Measurements from ENCODE around the gene CNRIP1.

Gene CNRIP1

GRCh38 chr2:68291314-68291713 is 28.4 kb downstream of the CNRIP1 start:
- no peak for DNase-seq

- DNase-seq: no peak
These were observed 28.8 kb downstream of the CNRIP1 start for GRCh38 chr2:68290901-68291300.

GRCh38 chr2:68287580-68288441 is 31.9 kb downstream of the CNRIP1 start:
- DNase-seq: no peak

GRCh38 chr2:68284896-68285295 is 34.9 kb downstream of the CNRIP1 start:
- DNase-seq: no peak

- no peak for DNase-seq
These were observed 36.3 kb downstream of the CNRIP1 start for GRCh38 chr2:68283419-68283812.

GRCh38 chr2:68282811-68283418 is 36.8 kb downstream of the CNRIP1 start:
- no peak for DNase-seq

GRCh38 chr2:68280796-68281195 is 39.0 kb downstream of the CNRIP1 start:
- DNase-seq: no peak

GRCh38 chr2:68280348-68280747 is 39.4 kb downstream of the CNRIP1 start:
- no peak for DNase-seq

GRCh38 chr2:68279691-68280090 is 40.1 kb downstream of the CNRIP1 start:
- DNase-seq: no peak

GRCh38 chr2:68278169-68278568 is 41.6 kb downstream of the CNRIP1 start:
- DNase-seq: no peak

- no peak for DNase-seq
These were observed 45.7 kb downstream of the CNRIP1 start for GRCh38 chr2:68274022-68274421.

- DNase-seq: no peak
These were observed 47.3 kb downstream of the CNRIP1 start for GRCh38 chr2:68272246-68272994.

- no peak for DNase-seq
These were observed 53.1 kb downstream of the CNRIP1 start for GRCh38 chr2:68266655-68267054.

GRCh38 chr2:68263632-68264031 is 56.1 kb downstream of the CNRIP1 start:
- no peak for DNase-seq

- DNase-seq: no peak
These were observed 60.9 kb downstream of the CNRIP1 start for GRCh38 chr2:68258851-68259250.

- DNase-seq: no peak
These were observed 63.7 kb downstream of the CNRIP1 start for GRCh38 chr2:68256093-68256450.

- DNase-seq: no peak
These were observed 66.3 kb downstream of the CNRIP1 start for GRCh38 chr2:68253219-68254068.

- DNase-seq: peak; percentile 70
These were observed 67.1 kb downstream of the CNRIP1 start, which contains the start of gene PPP3R1 for GRCh38 chr2:68252400-68253218. Gene PPP3R1, minus strand, starts transcription at chr2:68252532. Its CDS starts 405 bp downstream, at chr2:68252127.

- DNase-seq: no peak
These were observed 67.8 kb downstream of the CNRIP1 start for GRCh38 chr2:68251855-68252399.

GRCh38 chr2:68251187-68251854 is 68.4 kb downstream of the CNRIP1 start:
- DNase-seq: peak; percentile 78

GRCh38 chr2:68250652-68251186 is 69.0 kb downstream of the CNRIP1 start:
- no peak for DNase-seq

Data from NCI-H2107 (cell line).